Activated naive CD8-positive, alpha-beta T cell treated with anti-CD3 and anti-CD28 coated beads, Interleukin-2, amount 10 ng/mL, durations not matched to agents 7 days and 5 days (primary cell): ENCODE results near the gene CARD10. TPM values are rescaled to one million over a fixed set of nuclear protein-coding genes. Genes with fewer than 3 reads are reported as not detected.
A peak's percentile ranks its signal among the peaks of the same experiment; 100 is the strongest.

ENCODE experiments used
- ATAC-seq: fragments of 150-1000 bp; cut with Tn5 transposase; one replicate; pipeline ENCODE4 v1.10.0; 2021; ENCODE audit warnings: low read depth, moderate library complexity
- POLR2A ChIA-PET: fragments of 350-600 bp; sonication (Branson Sonifier 250); formaldehyde crosslinking; loops from one replicate; lab custom pipeline; 2021; ENCODE audit warnings: antibody characterized with exemption; lab: Charles Lee
- DNase-seq: peaks from one replicate; pipeline ENCODE4 v3.0.0; 2021
- H3K27ac Mint-ChIP-seq: one replicate; pipeline ENCODE4 v1.8.0; 2022; ENCODE audit warnings: mild to moderate bottlenecking, mixed read lengths
- H3K27me3 Mint-ChIP-seq: one replicate; pipeline ENCODE4 v1.8.0; 2022; ENCODE audit warnings: mild to moderate bottlenecking, moderate library complexity, mixed read lengths
- H3K36me3 Mint-ChIP-seq: one replicate; pipeline ENCODE4 v1.8.0; 2021; ENCODE audit warnings: mild to moderate bottlenecking, mixed read lengths
- H3K4me1 Mint-ChIP-seq: one replicate; pipeline ENCODE4 v1.8.0; 2021; ENCODE audit warnings: mixed read lengths
- H3K4me3 Mint-ChIP-seq: one replicate; pipeline ENCODE4 v1.8.0; 2022; ENCODE audit warnings: mild to moderate bottlenecking, moderate library complexity, mixed read lengths
- H3K9me3 Mint-ChIP-seq: one replicate; pipeline ENCODE4 v1.8.0; 2021; ENCODE audit warnings: mixed read lengths
- total RNA-seq, 2 experiments: library from RNA; stranded (reverse); gene quantifications; one replicate each; pipeline ENCODE4 v1.2.3, GENCODE V29; 2021

Gene CARD10
- total RNA-seq, 2 experiments from 2014 or later = 0.30 to 0.31 TPM

GRCh38 chr22:37491559-37492427 lies 27.4 kb downstream of the CARD10 start:
- Mint-ChIP-seq H3K27me3 (peaks cover 3% of the 10 kb centered on the region), H3K36me3 (no peaks in the 10 kb centered on the region), H3K27ac (no peak overlapping the region), H3K4me3 (no peak overlapping the region), H3K9me3 (no peaks in the 10 kb centered on the region), H3K4me1 (peaks cover 26% of the 10 kb centered on the region)
- POLR2A ChIA-PET = no interaction called here
- ATAC-seq (no peak), DNase-seq (no peak)

GRCh38 chr22:37491106-37491505 lies 28.1 kb downstream of the CARD10 start:
- peaks cover 31% of the 10 kb centered on the region for H3K4me1 Mint-ChIP-seq
- DNase-seq (no peak), ATAC-seq (no peak)
- no peaks in the 10 kb centered on the region for H3K9me3 Mint-ChIP-seq
- H3K27ac Mint-ChIP-seq = no peak overlapping the region
- H3K27me3 Mint-ChIP-seq = peaks cover 3% of the 10 kb centered on the region
- no peak overlapping the region for H3K4me3 Mint-ChIP-seq
- H3K36me3 Mint-ChIP-seq = no peaks in the 10 kb centered on the region
- POLR2A ChIA-PET = no interaction called here

- no peak overlapping the region for H3K27ac Mint-ChIP-seq
- peaks cover 5% of the 10 kb centered on the region for H3K36me3 Mint-ChIP-seq
- H3K9me3 Mint-ChIP-seq = no peaks in the 10 kb centered on the region
- POLR2A ChIA-PET = interaction anchor here (0.7 kb wide), 2 partner anchors 186 to 218 kb away, joined by 4 to 5 read pairs; no protein-coding TSS in a partner anchor
- peaks cover 31% of the 10 kb centered on the region for H3K4me1 Mint-ChIP-seq
- DNase-seq (no peak), ATAC-seq (no peak)
- no peaks in the 10 kb centered on the region for H3K27me3 Mint-ChIP-seq
- no peak overlapping the region for H3K4me3 Mint-ChIP-seq
Observed at GRCh38 chr22:37489983-37490382, 29.2 kb downstream of the CARD10 start.

GRCh38 chr22:37488337-37489135 lies 30.7 kb downstream of the CARD10 start:
- Mint-ChIP-seq H3K27ac (peak overlapping the region; percentile 44), H3K9me3 (no peaks in the 10 kb centered on the region), H3K36me3 (peaks cover 7% of the 10 kb centered on the region), H3K4me3 (peak overlapping the region; percentile 29), H3K4me1 (peaks cover 38% of the 10 kb centered on the region), H3K27me3 (no peaks in the 10 kb centered on the region)
- ATAC-seq = no peak
- DNase-seq = no peak
- POLR2A ChIA-PET = no interaction called here

- POLR2A ChIA-PET = interaction anchor here (2.2 kb wide), 1 partner anchor 15 kb away, joined by 7 read pairs; no protein-coding TSS in a partner anchor
- ATAC-seq (no peak), DNase-seq (no peak)
- Mint-ChIP-seq H3K27me3 (no peaks in the 10 kb centered on the region), H3K4me3 (peak overlapping the region; percentile 90), H3K27ac (peak overlapping the region; percentile 89), H3K4me1 (peaks cover 38% of the 10 kb centered on the region), H3K9me3 (no peaks in the 10 kb centered on the region), H3K36me3 (peaks cover 15% of the 10 kb centered on the region)
Observed at GRCh38 chr22:37487571-37487970, 31.6 kb downstream of the CARD10 start.

- POLR2A ChIA-PET = interaction anchor here (1.8 to 2.9 kb wide), 3 partner anchors 15 to 257 kb away, joined by 6 to 29 read pairs (median 7); partner anchors contain the start of gene RAC2
- H3K27me3 Mint-ChIP-seq = no peaks in the 10 kb centered on the region
- no peak for ATAC-seq
- DNase-seq = no peak
- H3K4me1 Mint-ChIP-seq = peaks cover 42% of the 10 kb centered on the region
- no peaks in the 10 kb centered on the region for H3K9me3 Mint-ChIP-seq
- H3K27ac Mint-ChIP-seq = peak overlapping the region; percentile 89
- peaks cover 20% of the 10 kb centered on the region for H3K36me3 Mint-ChIP-seq
- peak overlapping the region; percentile 90 for H3K4me3 Mint-ChIP-seq
Observed at GRCh38 chr22:37487129-37487528, 32.1 kb downstream of the CARD10 start.

- H3K4me1 Mint-ChIP-seq = peaks cover 48% of the 10 kb centered on the region
- POLR2A ChIA-PET = interaction anchor here (0.6 to 2.9 kb wide), 7 partner anchors 12 to 257 kb away, joined by 3 to 29 read pairs (median 6); partner anchors contain the start of gene RAC2
- H3K27me3 Mint-ChIP-seq = no peaks in the 10 kb centered on the region
- peak; percentile 57 for ATAC-seq
- H3K9me3 Mint-ChIP-seq = no peaks in the 10 kb centered on the region
- peak within 1 kb of the TSS; percentile 89 for H3K27ac Mint-ChIP-seq
- H3K4me3 Mint-ChIP-seq = peak within 1 kb of the TSS; percentile 90
- DNase-seq = peak; percentile 80
- H3K36me3 Mint-ChIP-seq = peaks cover 24% of the 10 kb centered on the region
Observed at GRCh38 chr22:37486224-37486845, 32.9 kb downstream of the CARD10 start, which contains the start of gene MFNG. Gene MFNG, minus strand, starts transcription at chr22:37486384. Its CDS starts 207 bp downstream, at chr22:37486177.

GRCh38 chr22:37485395-37486223 lies 33.6 kb downstream of the CARD10 start:
- peak overlapping the region; percentile 88 for H3K27ac Mint-ChIP-seq
- peaks cover 26% of the 10 kb centered on the region for H3K36me3 Mint-ChIP-seq
- H3K4me1 Mint-ChIP-seq = peaks cover 51% of the 10 kb centered on the region
- no peaks in the 10 kb centered on the region for H3K27me3 Mint-ChIP-seq
- peak overlapping the region; percentile 90 for H3K4me3 Mint-ChIP-seq
- no peaks in the 10 kb centered on the region for H3K9me3 Mint-ChIP-seq
- ATAC-seq (peak; percentile 0), DNase-seq (no peak)
- POLR2A ChIA-PET = interaction anchor here (0.6 to 2.9 kb wide), 10 partner anchors 12 to 335 kb away, joined by 3 to 29 read pairs (median 4); partner anchors contain the start of genes IL2RB and RAC2

GRCh38 chr22:37484480-37485394 lies 34.5 kb downstream of the CARD10 start:
- POLR2A ChIA-PET = interaction anchor here (0.7 to 2.9 kb wide), 8 partner anchors 13 to 335 kb away, joined by 3 to 29 read pairs (median 4); partner anchors contain the start of genes IL2RB and RAC2
- Mint-ChIP-seq H3K36me3 (peaks cover 26% of the 10 kb centered on the region), H3K9me3 (no peaks in the 10 kb centered on the region)

GRCh38 chr22:37483050-37483449 lies 36.2 kb downstream of the CARD10 start:
- H3K27me3 Mint-ChIP-seq = no peaks in the 10 kb centered on the region
- H3K4me1 Mint-ChIP-seq = peaks cover 43% of the 10 kb centered on the region
- no peak for ATAC-seq
- no peak for DNase-seq
- H3K4me3 Mint-ChIP-seq = peak overlapping the region; percentile 90
- peaks cover 26% of the 10 kb centered on the region for H3K36me3 Mint-ChIP-seq
- peak overlapping the region; percentile 89 for H3K27ac Mint-ChIP-seq
- H3K9me3 Mint-ChIP-seq = no peaks in the 10 kb centered on the region
- POLR2A ChIA-PET = interaction anchor here (0.6 kb wide), 1 partner anchor 46 kb away, joined by 3 read pairs; no protein-coding TSS in a partner anchor

More at GRCh38 chr22:37484480-37485394, 34.5 kb downstream of the CARD10 start:
- DNase-seq = peak; percentile 83
- Mint-ChIP-seq H3K4me1 (peaks cover 51% of the 10 kb centered on the region), H3K27ac (peak overlapping the region; percentile 88), H3K4me3 (peak overlapping the region; percentile 90), H3K27me3 (no peaks in the 10 kb centered on the region)
- peak; percentile 71 for ATAC-seq

GRCh38 chr22:37482244-37482643 lies 37.0 kb downstream of the CARD10 start:
- ATAC-seq (no peak), DNase-seq (no peak)
- peaks cover 39% of the 10 kb centered on the region for H3K4me1 Mint-ChIP-seq
- POLR2A ChIA-PET = interaction anchor here (0.6 kb wide), 1 partner anchor 45 kb away, joined by 3 read pairs; no protein-coding TSS in a partner anchor
- H3K4me3 Mint-ChIP-seq = peak overlapping the region; percentile 90
- peaks cover 26% of the 10 kb centered on the region for H3K36me3 Mint-ChIP-seq
- H3K9me3 Mint-ChIP-seq = no peaks in the 10 kb centered on the region
- peak overlapping the region; percentile 89 for H3K27ac Mint-ChIP-seq
- H3K27me3 Mint-ChIP-seq = no peaks in the 10 kb centered on the region
